BLaER1 (cell line): ENCODE data around the gene EIF2B4.

ENCODE experiments used
- H3K27ac ChIP-seq: shearing (Covaris generic); formaldehyde crosslinking; 2 replicates; pipeline ENCODE4 v1.8.1; 2022
- H3K27me3 ChIP-seq: shearing (Covaris generic); formaldehyde crosslinking; 2 replicates; pipeline ENCODE4 v1.8.1; 2022
- H3K36me3 ChIP-seq: shearing (Covaris generic); formaldehyde crosslinking; 2 replicates; pipeline ENCODE4 v1.8.1; 2022
- H3K4me1 ChIP-seq: shearing (Covaris generic); formaldehyde crosslinking; 2 replicates; pipeline ENCODE4 v1.8.1; 2022
- H3K4me2 ChIP-seq: shearing (Covaris generic); formaldehyde crosslinking; 2 replicates; pipeline ENCODE4 v1.8.1; 2022
- H3K4me3 ChIP-seq: shearing (Covaris generic); formaldehyde crosslinking; 2 replicates; pipeline ENCODE4 v1.8.1; 2022
- H3K9ac ChIP-seq: shearing (Covaris generic); formaldehyde crosslinking; 2 replicates; pipeline ENCODE4 v1.8.1; 2022
- H3K9me3 ChIP-seq: shearing (Covaris generic); formaldehyde crosslinking; 2 replicates; pipeline ENCODE4 v1.8.1; 2022
- H4K20me1 ChIP-seq: shearing (Covaris generic); formaldehyde crosslinking; 2 replicates; pipeline ENCODE4 v1.8.1; 2022
- Cebpa-rat ChIP-seq: shearing (Covaris generic); IDR thresholded peaks from 2 replicates; pipeline ENCODE4 v1.8.1; 2022

Gene EIF2B4

GRCh38 chr2:27370026-27370815, at the start of gene EIF2B4, which contains the start of gene SNX17:
Gene EIF2B4, minus strand, starts transcription at chr2:27370338. Its CDS starts 24 bp downstream, at chr2:27370314.
Gene SNX17, plus strand, starts transcription at chr2:27370616. Its CDS starts 128 bp downstream, at chr2:27370744.
- Histone ChIP-seq H3K36me3 (peaks cover 59% of the 10 kb centered on the region), H3K9me3 (no peaks in the 10 kb centered on the region), H3K27ac (peak within 1 kb of the TSS; percentile 99), H3K9ac (peak within 1 kb of the TSS; percentile 98), H3K27me3 (no peaks in the 10 kb centered on the region), H4K20me1 (peaks cover 37% of the 10 kb centered on the region), H3K4me3 (peak within 1 kb of the TSS; percentile 97), H3K4me2 (peak within 1 kb of the TSS; percentile 99), H3K4me1 (peaks cover 44% of the 10 kb centered on the region)
- no peak for TF ChIP-seq Cebpa-rat

DNA sequence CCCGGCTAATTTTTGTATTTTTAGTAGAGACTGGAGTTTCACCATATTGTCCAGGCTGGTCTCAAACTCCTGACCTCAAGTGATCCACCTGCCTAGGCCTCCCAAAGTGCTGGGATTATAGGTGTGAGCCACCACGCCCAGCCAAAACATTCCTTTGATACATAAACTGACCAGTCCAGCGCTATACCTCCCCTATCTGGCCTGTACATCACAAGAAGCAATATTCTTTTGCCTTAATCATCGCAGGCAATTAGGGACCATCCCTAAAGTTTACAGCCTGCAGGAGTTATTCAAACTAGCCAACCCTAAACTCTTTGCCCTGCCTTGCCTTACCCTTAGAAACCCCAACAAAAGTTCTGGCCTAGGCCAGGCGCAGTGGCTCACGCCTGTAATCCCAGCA, 46.0 kb upstream of the EIF2B4 start:
- Histone ChIP-seq H3K4me2 (no peak overlapping the region), H3K9me3 (no peaks in the 10 kb centered on the region), H3K36me3 (no peaks in the 10 kb centered on the region), H3K27me3 (no peaks in the 10 kb centered on the region), H3K4me3 (no peak overlapping the region), H3K27ac (no peak overlapping the region), H3K4me1 (no peaks in the 10 kb centered on the region), H4K20me1 (no peaks in the 10 kb centered on the region), H3K9ac (no peak overlapping the region)
- no peak for TF ChIP-seq Cebpa-rat

DNA sequence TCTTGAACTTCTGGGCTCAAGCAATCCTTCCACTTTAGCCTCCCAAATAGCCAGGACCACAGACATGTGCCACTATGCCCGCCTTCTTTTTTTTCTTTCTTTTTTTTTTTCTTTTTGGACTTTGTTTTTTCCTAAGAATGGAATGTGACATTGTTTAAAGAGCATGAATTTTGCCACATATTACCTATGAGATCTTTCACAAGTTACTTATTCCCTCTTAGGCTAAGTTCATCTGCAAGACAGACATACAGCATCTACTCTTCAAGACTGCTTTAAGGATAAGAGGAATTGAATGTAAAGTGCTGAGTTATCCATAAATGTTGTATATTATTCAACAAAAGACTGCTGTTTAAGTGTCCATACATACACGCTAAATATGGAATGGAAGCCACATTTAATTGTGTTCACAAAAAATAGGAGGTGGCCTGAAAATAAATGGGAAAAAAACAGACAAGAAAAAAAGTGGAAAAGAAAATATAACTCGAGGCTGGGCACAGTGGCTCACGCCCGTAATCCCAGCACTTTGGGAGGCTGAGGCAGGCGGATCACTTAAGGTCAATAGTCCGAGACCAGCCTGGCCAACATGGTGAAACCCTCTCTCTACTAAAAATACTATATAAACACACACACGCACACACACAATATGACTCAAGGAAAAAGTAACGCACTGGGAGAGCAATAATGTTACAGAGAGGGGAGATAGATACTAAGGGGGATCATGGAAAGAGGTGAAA, 42.4 kb upstream of the EIF2B4 start:
- Histone ChIP-seq H3K4me3 (no peak overlapping the region), H3K4me2 (no peak overlapping the region)
- TF ChIP-seq Cebpa-rat: no peak

DNA sequence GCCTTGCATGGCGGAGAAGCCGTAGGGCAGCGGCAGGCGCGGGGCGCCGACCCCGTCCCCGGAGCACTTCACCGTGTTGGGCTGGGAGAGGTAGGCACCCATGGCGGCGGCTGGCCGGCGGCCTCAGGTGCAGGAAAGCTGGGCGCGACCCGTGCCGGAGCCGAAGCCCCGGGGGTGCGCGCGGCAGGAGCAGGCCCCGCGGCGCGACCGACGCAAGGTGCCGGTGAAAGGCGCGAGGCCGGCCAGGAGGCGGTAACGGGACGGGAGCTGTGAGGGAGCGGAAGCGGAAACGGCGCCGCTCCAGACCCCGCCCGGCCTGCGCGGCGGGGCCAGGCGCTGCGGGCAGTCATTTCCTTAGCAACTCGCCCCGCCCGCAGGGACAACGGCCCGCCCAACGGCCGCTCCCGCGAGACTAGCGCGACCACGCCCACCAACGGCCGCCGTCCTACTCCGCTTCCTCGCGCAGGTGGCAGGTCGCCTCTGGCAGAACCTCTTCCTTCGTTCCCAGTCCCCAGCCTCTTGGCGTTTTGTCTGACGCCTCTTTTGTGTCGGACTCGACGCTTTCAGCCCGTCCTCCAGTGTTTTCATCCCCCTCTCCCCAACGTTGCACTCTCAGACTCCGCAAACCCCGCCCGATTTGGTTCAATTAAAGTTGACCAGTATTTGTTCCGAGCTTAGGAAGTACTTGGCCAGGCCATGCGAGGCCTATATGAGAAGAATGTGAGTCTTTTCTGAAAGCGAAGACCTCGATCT, 39.4 kb upstream of the EIF2B4 start, which contains the start of gene PPM1G:
TSS of gene PPM1G (minus strand) at position 271 of the 753 bp plus-strand sequence. CDS start at position 102, 169 bp downstream.
- Histone ChIP-seq H3K4me1 (peaks cover 30% of the 10 kb centered on the region), H3K4me3 (peak within 1 kb of the TSS; percentile 95), H3K27me3 (no peaks in the 10 kb centered on the region), H3K9me3 (no peaks in the 10 kb centered on the region; the same call in 1 of the 2 replicates), H3K36me3 (peaks cover 32% of the 10 kb centered on the region), H4K20me1 (peaks cover 48% of the 10 kb centered on the region), H3K27ac (peak within 1 kb of the TSS; percentile 92), H3K4me2 (peak within 1 kb of the TSS; percentile 94), H3K9ac (peak within 1 kb of the TSS; percentile 93)
- TF ChIP-seq Cebpa-rat: no peak

More for the DNA sequence above, 42.4 kb upstream of the EIF2B4 start:
- no peak overlapping the region for H3K9ac ChIP-seq
- H3K9me3 ChIP-seq: no peaks in the 10 kb centered on the region; the same call in 1 of the 2 replicates
- H3K27ac ChIP-seq: no peak overlapping the region
- H3K27me3 ChIP-seq: no peaks in the 10 kb centered on the region
- peaks cover 17% of the 10 kb centered on the region for H4K20me1 ChIP-seq
- peaks cover 15% of the 10 kb centered on the region for H3K4me1 ChIP-seq
- peaks cover 2% of the 10 kb centered on the region for H3K36me3 ChIP-seq

- peak overlapping the region; percentile 92 for H3K27ac ChIP-seq
- peak overlapping the region; percentile 94 for H3K4me2 ChIP-seq
- peaks cover 55% of the 10 kb centered on the region for H4K20me1 ChIP-seq
- no peaks in the 10 kb centered on the region; the same call in 1 of the 2 replicates for H3K9me3 ChIP-seq
- TF ChIP-seq Cebpa-rat: no peak
- peak overlapping the region; percentile 93 for H3K9ac ChIP-seq
- H3K27me3 ChIP-seq: no peaks in the 10 kb centered on the region
- peaks cover 38% of the 10 kb centered on the region for H3K36me3 ChIP-seq
- peaks cover 30% of the 10 kb centered on the region for H3K4me1 ChIP-seq
- H3K4me3 ChIP-seq: peak overlapping the region; percentile 95
Measured at GRCh38 chr2:27408601-27409320, 38.6 kb upstream of the EIF2B4 start.

- Histone ChIP-seq H3K27me3 (no peaks in the 10 kb centered on the region), H3K9me3 (no peaks in the 10 kb centered on the region; the same call in 1 of the 2 replicates), H3K27ac (peak overlapping the region; percentile 92), H3K9ac (peak overlapping the region; percentile 93), H3K4me2 (peak overlapping the region; percentile 94), H3K4me1 (peaks cover 30% of the 10 kb centered on the region), H4K20me1 (peaks cover 63% of the 10 kb centered on the region), H3K4me3 (peak overlapping the region; percentile 95), H3K36me3 (peaks cover 47% of the 10 kb centered on the region)
- no peak for TF ChIP-seq Cebpa-rat
Measured at GRCh38 chr2:27407798-27408491, 37.8 kb upstream of the EIF2B4 start.

- no peaks in the 10 kb centered on the region for H3K27me3 ChIP-seq
- no peak overlapping the region for H3K27ac ChIP-seq
- H3K9ac ChIP-seq: no peak overlapping the region
- no peak overlapping the region for H3K4me3 ChIP-seq
- H3K4me2 ChIP-seq: no peak overlapping the region
- H3K36me3 ChIP-seq: peaks cover 75% of the 10 kb centered on the region
- no peak for TF ChIP-seq Cebpa-rat
- no peaks in the 10 kb centered on the region for H3K4me1 ChIP-seq
- 0 out of 2 replicates have a peak, but pooled peaks cover 4% of the 10 kb centered on the region for H3K9me3 ChIP-seq
- H4K20me1 ChIP-seq: peaks cover 100% of the 10 kb centered on the region
Measured at GRCh38 chr2:27400348-27401135, 30.4 kb upstream of the EIF2B4 start.

- Histone ChIP-seq H3K4me2 (no peak overlapping the region), H3K27ac (no peak overlapping the region), H4K20me1 (peaks cover 100% of the 10 kb centered on the region), H3K9me3 (0 out of 2 replicates have a peak, but pooled peaks cover 4% of the 10 kb centered on the region), H3K9ac (no peak overlapping the region), H3K4me1 (no peaks in the 10 kb centered on the region), H3K4me3 (no peak overlapping the region), H3K36me3 (peaks cover 70% of the 10 kb centered on the region), H3K27me3 (no peaks in the 10 kb centered on the region)
- no peak for TF ChIP-seq Cebpa-rat
Measured at GRCh38 chr2:27398962-27399361, 28.8 kb upstream of the EIF2B4 start.
